ENCODE data around the gene HS3ST5. TPM values are rescaled to one million over a fixed set of nuclear protein-coding genes. Genes with fewer than 3 reads are reported as not detected.

The HS3ST5 gene
- polyA plus RNA-seq, 3 donors, result 0.83 to 1.0 (median 0.98) TPM

- no peak for DNase-seq (ENCODE audit: low read depth in 3 of 3, low spot score in 2 of 3)
Measured at GRCh38 chr6:114010540-114010939, 332.3 kb downstream of the HS3ST5 start.

GRCh38 chr6:114009192-114009591 lies 333.6 kb downstream of the HS3ST5 start:
- no peak for DNase-seq (ENCODE audit: low read depth in 3 of 3, low spot score in 2 of 3)

- DNase-seq (ENCODE audit: low read depth in 3 of 3, low spot score in 2 of 3), result no peak
Measured at GRCh38 chr6:114008331-114008730, 334.5 kb downstream of the HS3ST5 start.

- no peak for DNase-seq (ENCODE audit: low read depth in 3 of 3, low spot score in 2 of 3)
Measured at GRCh38 chr6:114007516-114007915, 335.3 kb downstream of the HS3ST5 start.
